Hepatocyte (in vitro differentiated cells): ENCODE measurements around the gene SLC16A6. TPM values are rescaled to one million over a fixed set of nuclear protein-coding genes. Genes with fewer than 3 reads are reported as not detected.
"Not testable (repeated sequence)": the region's sequence is repeated elsewhere in the genome, so short reads cannot be mapped to it uniquely, and the experiment has no call there.

Experiments
- DNase-seq: peaks from one replicate; pipeline ENCODE4 v3.0.0-alpha.2; 2016; ENCODE audit warnings: low spot score
- H2AFZ ChIP-seq: fragments of 200-600 bp; sonication (generic); 2 replicates; pipeline ENCODE4 v1.6.0; 2016; ENCODE audit warnings: antibody characterized with exemption, mild to moderate bottlenecking
- H3K27ac ChIP-seq: fragments of 200-600 bp; sonication (generic); 2 replicates; pipeline ENCODE4 v1.5.1; 2016; ENCODE audit warnings: mild to moderate bottlenecking
- H3K27me3 ChIP-seq: fragments of 200-600 bp; sonication (generic); 2 replicates; pipeline ENCODE4 v1.6.1; 2016
- H3K36me3 ChIP-seq: fragments of 200-600 bp; sonication (generic); replicated peaks from 2 replicates; pipeline ENCODE4 v1.5.1; 2016; ENCODE audit warnings: low read depth; ENCODE audit not compliant: insufficient read depth
- H3K4me1 ChIP-seq: fragments of 200-600 bp; sonication (generic); 2 replicates; pipeline ENCODE4 v1.5.1; 2016; ENCODE audit warnings: mild to moderate bottlenecking, moderate library complexity; ENCODE audit not compliant: insufficient read depth
- H3K4me2 ChIP-seq: fragments of 200-600 bp; sonication (generic); 2 replicates; pipeline ENCODE4 v1.6.0; 2016
- H3K4me3 ChIP-seq: fragments of 200-600 bp; sonication (generic); 2 replicates; pipeline ENCODE4 v1.5.1; 2016; ENCODE audit warnings: mild to moderate bottlenecking
- H3K79me2 ChIP-seq: fragments of 200-600 bp; sonication (generic); 2 replicates; pipeline ENCODE4 v1.6.0; 2017; ENCODE audit warnings: mild to moderate bottlenecking
- H3K9me2 ChIP-seq: fragments of 200-600 bp; sonication (generic); replicated peaks from 2 replicates; pipeline ENCODE4 v1.6.0; 2017; ENCODE audit warnings: mild to moderate bottlenecking; ENCODE audit not compliant: insufficient read depth
- H3K9me3 ChIP-seq: fragments of 200-600 bp; sonication (generic); 2 replicates; pipeline ENCODE4 v1.5.1; 2016; ENCODE audit warnings: low read depth, mild to moderate bottlenecking
- H4K20me1 ChIP-seq: fragments of 200-600 bp; sonication (generic); 2 replicates; pipeline ENCODE4 v1.6.0; 2016; ENCODE audit warnings: mild to moderate bottlenecking; ENCODE audit not compliant: insufficient read depth, poor library complexity, severe bottlenecking
- EZH2 ChIP-seq: fragments of 200-600 bp; sonication (generic); IDR thresholded peaks from 2 replicates; pipeline ENCODE4 v1.6.1; 2016; ENCODE audit warnings: antibody characterized with exemption, mild to moderate bottlenecking, borderline replicate concordance
- EZH2phosphoT487 ChIP-seq: fragments of 200-600 bp; sonication (generic); IDR thresholded peaks from one replicate; pipeline ENCODE4 v1.6.1; 2018; ENCODE audit warnings: antibody characterized with exemption, mild to moderate bottlenecking, low read depth, moderate library complexity; ENCODE audit not compliant: unreplicated experiment, severe bottlenecking
- WGBS: methylation state at CpG from one replicate; pipeline ENCODE4 v1.1.6; 2016; ENCODE audit warnings: low lambda C conversion rate; ENCODE audit errors: missing lambda C conversion rate; 5-methylcytosine and 5-hydroxymethylcytosine counted together
- polyA plus RNA-seq: library from polyadenylated mRNA; unstranded; fragments of >200 nt; fragmentation: Nextera tagmentation; extraction: Ambion mirVana; gene quantifications from 2 replicates; pipeline ENCODE4 v1.2.1, GENCODE V29; 2016
- total RNA-seq: library from RNA; depleted of rRNA; stranded (reverse); fragments of >200 nt; gene quantifications from 2 replicates; pipeline ENCODE4 v1.2.3, GENCODE V29; 2014
- TF ChIP-seq, protein P1 (sequence below): fragments of 200-600 bp; sonication (generic); IDR thresholded peaks from 2 replicates; pipeline ENCODE4 v1.5.1; 2016; ENCODE audit warnings: antibody characterized with exemption, mild to moderate bottlenecking; ENCODE audit not compliant: poor library complexity

Gene SLC16A6
- total and polyA plus RNA-seq, 2 experiments from 2014 or later = 0.06 TPM; not detected in 1

GRCh38 chr17:68255731-68256538 is 35.0 kb downstream of the SLC16A6 start:
- H3K79me2 ChIP-seq = no peaks in the 10 kb centered on the region
- no peaks in the 10 kb centered on the region for H3K4me1 ChIP-seq
- no peak overlapping the region for H2AFZ ChIP-seq
- no peak overlapping the region for H3K4me2 ChIP-seq
- no peaks in the 10 kb centered on the region for H3K27me3 ChIP-seq
- H3K9me2 ChIP-seq = no peaks in the 10 kb centered on the region
- no peak for TF ChIP-seq EZH2phosphoT487
- TF ChIP-seq, protein P1, sequence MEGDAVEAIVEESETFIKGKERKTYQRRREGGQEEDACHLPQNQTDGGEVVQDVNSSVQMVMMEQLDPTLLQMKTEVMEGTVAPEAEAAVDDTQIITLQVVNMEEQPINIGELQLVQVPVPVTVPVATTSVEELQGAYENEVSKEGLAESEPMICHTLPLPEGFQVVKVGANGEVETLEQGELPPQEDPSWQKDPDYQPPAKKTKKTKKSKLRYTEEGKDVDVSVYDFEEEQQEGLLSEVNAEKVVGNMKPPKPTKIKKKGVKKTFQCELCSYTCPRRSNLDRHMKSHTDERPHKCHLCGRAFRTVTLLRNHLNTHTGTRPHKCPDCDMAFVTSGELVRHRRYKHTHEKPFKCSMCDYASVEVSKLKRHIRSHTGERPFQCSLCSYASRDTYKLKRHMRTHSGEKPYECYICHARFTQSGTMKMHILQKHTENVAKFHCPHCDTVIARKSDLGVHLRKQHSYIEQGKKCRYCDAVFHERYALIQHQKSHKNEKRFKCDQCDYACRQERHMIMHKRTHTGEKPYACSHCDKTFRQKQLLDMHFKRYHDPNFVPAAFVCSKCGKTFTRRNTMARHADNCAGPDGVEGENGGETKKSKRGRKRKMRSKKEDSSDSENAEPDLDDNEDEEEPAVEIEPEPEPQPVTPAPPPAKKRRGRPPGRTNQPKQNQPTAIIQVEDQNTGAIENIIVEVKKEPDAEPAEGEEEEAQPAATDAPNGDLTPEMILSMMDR = no peak
- no peak for TF ChIP-seq EZH2
- no peak overlapping the region for H3K27ac ChIP-seq
- H3K36me3 ChIP-seq = no peaks in the 10 kb centered on the region
- H4K20me1 ChIP-seq = no peaks in the 10 kb centered on the region
- DNase-seq = no peak
- 73% methylated on average over 5 of the region's 5 CpGs for WGBS
- H3K4me3 ChIP-seq = no peak overlapping the region
- H3K9me3 ChIP-seq = no peaks in the 10 kb centered on the region

DNA sequence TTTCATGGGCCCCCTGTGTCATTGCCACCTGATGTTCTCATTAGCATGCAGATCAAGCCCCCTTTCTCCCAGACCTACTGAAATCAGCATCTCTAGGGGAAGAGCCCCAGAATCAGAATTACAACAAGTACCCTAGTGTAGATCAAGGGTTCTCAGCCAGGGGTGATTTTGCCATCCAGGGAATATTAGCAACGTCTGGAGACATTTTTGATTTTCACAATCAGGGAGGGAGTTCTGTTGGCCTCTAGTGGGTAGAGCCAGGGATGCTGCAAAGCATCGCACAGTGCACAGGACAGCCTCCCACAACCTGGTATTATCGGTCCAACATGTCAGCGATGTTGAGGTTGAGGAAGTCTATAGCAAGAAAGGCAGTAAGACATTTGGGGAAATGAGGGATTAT is 35.8 kb downstream of the SLC16A6 start:
- no peak overlapping the region for H3K27ac ChIP-seq
- 93% methylated on average over 4 of the region's 4 CpGs for WGBS
- no peak for DNase-seq
- no peaks in the 10 kb centered on the region for H3K4me1 ChIP-seq
- H3K4me3 ChIP-seq = no peak overlapping the region
- no peak overlapping the region for H3K4me2 ChIP-seq
- no peaks in the 10 kb centered on the region for H3K36me3 ChIP-seq
- no peaks in the 10 kb centered on the region for H3K9me2 ChIP-seq
- H4K20me1 ChIP-seq = no peaks in the 10 kb centered on the region
- no peaks in the 10 kb centered on the region for H3K9me3 ChIP-seq
- H3K27me3 ChIP-seq = no peaks in the 10 kb centered on the region
- TF ChIP-seq, protein P1 = no peak
- TF ChIP-seq EZH2phosphoT487 = no peak
- no peak for TF ChIP-seq EZH2
- H2AFZ ChIP-seq = no peak overlapping the region
- no peaks in the 10 kb centered on the region for H3K79me2 ChIP-seq

GRCh38 chr17:68253426-68253825 is 37.5 kb downstream of the SLC16A6 start:
- not testable (repeated sequence) for H3K36me3 ChIP-seq, H3K9me2 ChIP-seq, H2AFZ ChIP-seq, H4K20me1 ChIP-seq, H3K27ac ChIP-seq, DNase-seq, H3K9me3 ChIP-seq, H3K4me3 ChIP-seq, H3K4me2 ChIP-seq, H3K27me3 ChIP-seq, H3K4me1 ChIP-seq
- WGBS = 92% methylated on average over 7 of the region's 7 CpGs
- H3K79me2 ChIP-seq = peaks cover 11% of the 10 kb centered on the region

DNA sequence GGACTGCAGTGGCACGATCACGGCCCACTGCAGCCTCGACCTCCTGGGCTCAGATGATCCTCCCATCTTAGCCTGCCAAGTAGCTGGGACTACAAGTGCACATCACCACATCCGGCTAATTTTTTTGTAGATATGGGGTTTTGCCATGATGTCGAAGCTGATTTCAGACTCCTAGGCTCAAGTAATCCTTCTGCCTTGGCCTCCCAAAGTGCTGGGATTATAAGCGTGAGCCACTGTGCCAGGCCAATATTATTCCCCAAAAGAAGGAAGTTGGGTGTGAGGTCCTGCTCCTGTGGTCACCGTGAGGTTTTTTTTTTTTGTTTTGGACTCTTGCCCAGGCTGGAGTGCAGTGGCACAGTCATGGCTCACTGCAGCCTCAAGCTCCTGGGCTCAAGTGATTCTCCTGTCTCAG is 41.6 kb downstream of the SLC16A6 start:
- Histone ChIP-seq H3K9me2 (no peaks in the 10 kb centered on the region), H4K20me1 (no peaks in the 10 kb centered on the region), H3K9me3 (no peaks in the 10 kb centered on the region), H3K27ac (no peak overlapping the region), H2AFZ (no peak overlapping the region), H3K4me3 (no peak overlapping the region), H3K27me3 (no peaks in the 10 kb centered on the region), H3K36me3 (no peaks in the 10 kb centered on the region), H3K4me2 (no peak overlapping the region), H3K4me1 (peaks cover 7% of the 10 kb centered on the region), H3K79me2 (peaks cover 13% of the 10 kb centered on the region)
- TF ChIP-seq EZH2 = no peak
- no peak for DNase-seq
- WGBS = 92% methylated on average over 7 of the region's 7 CpGs
